Loucy (cell line): ENCODE results near the gene IZUMO2.

Source experiments
- CTCF ChIP-seq: fragments of 200-600 bp; sonication (generic); conservative IDR thresholded peaks from 2 replicates; pipeline ENCODE4 v1.5.1; 2014; ENCODE audit warnings: mild to moderate bottlenecking, antibody characterized with exemption, low read length
- EZH2phosphoT487 ChIP-seq: fragments of 200-600 bp; IDR thresholded peaks from 2 replicates; pipeline ENCODE4 v1.6.1; 2018; ENCODE audit warnings: antibody characterized with exemption, mild to moderate bottlenecking, moderate library complexity, borderline replicate concordance

- no peak for TF ChIP-seq CTCF
- no peak for TF ChIP-seq EZH2phosphoT487
Measured at GRCh38 chr19:50210425-50210824, 47.3 kb upstream of the IZUMO2 start.
